Measurements from ENCODE around the gene MCMBP.

DNA sequence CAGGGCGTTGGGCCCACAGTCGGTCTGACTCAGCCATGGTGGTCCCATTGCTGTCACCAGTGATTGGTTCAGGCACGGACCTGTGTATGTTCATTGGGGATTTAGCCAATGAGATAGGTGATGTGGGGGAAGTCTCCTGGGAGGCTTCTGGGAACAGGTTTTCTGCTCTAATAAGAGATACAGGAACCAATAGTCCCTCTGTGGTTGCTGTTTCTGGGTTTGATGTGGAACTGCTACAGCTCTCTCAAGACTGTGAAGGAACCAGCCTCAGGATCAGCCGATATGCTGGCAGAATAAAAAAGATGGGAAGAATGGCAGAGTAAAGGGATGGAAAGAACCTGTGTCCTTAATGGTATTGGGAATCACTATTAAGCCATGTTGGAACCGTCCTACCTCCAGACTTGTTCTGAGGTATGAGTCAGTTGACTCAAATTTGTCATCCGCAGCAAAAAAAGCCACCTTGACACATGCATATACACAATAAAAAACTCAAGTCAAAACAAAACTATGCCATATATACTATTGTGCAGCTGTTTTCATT, 70.6 kb downstream of the MCMBP start:
- no peak for TF ChIP-seq MAX (IDR thresholded peaks at IDR 0.05)
- TF ChIP-seq EP300 (IDR thresholded peaks at IDR 0.05; ENCODE audit: borderline replicate concordance) = no peak
- TF ChIP-seq YY1 (IDR thresholded peaks at IDR 0.05; ENCODE audit: low read depth) = no peak
- no peak for TF ChIP-seq RAD21 (IDR thresholded peaks at IDR 0.05; ENCODE audit: low read depth)
- TF ChIP-seq TAF1 (IDR thresholded peaks at IDR 0.05; ENCODE audit: low read depth) = no peak
- no peak for TF ChIP-seq REST (IDR thresholded peaks at IDR 0.05; ENCODE audit: low read depth)
- TF ChIP-seq CEBPB (IDR thresholded peaks at IDR 0.05) = no peak
- TF ChIP-seq CREB1 (IDR thresholded peaks at IDR 0.05; ENCODE audit: low read depth) = no peak
- no peak for TF ChIP-seq ZBTB7A (IDR thresholded peaks at IDR 0.05; ENCODE audit: low read depth)
- TF ChIP-seq, protein P1, sequence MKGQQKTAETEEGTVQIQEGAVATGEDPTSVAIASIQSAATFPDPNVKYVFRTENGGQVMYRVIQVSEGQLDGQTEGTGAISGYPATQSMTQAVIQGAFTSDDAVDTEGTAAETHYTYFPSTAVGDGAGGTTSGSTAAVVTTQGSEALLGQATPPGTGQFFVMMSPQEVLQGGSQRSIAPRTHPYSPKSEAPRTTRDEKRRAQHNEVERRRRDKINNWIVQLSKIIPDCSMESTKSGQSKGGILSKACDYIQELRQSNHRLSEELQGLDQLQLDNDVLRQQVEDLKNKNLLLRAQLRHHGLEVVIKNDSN (IDR thresholded peaks at IDR 0.05) = no peak
- no peak for TF ChIP-seq FOXM1 (IDR thresholded peaks at IDR 0.05; ENCODE audit: borderline replicate concordance, low read depth)
